Body of pancreas (tissue), 4 donors: ENCODE measurements around the gene CNGB1.

Source experiments
- CTCF ChIP-seq, 7 experiments: fragments of 450-650 bp in 4 of 7; fragments of 200-600 bp in 3 of 7; sonication (generic) in 3 of 7; IDR thresholded peaks; one replicate each; pipeline ENCODE4 v1.5.1; 2016 to 2019; ENCODE audit warnings: antibody characterized with exemption in 7 of 7
- POLR2A ChIP-seq, 3 donors: fragments of 450-650 bp; IDR thresholded peaks; one replicate each; pipeline ENCODE4 v1.6.1; 2016; ENCODE audit warnings: antibody characterized with exemption in 3 of 3, mild to moderate bottlenecking in 2 of 3

GRCh38 chr16:57855188-57855587 is 115.7 kb downstream of the CNGB1 start:
- no peak for TF ChIP-seq CTCF (IDR thresholded peaks at IDR 0.05)
- TF ChIP-seq POLR2A (IDR thresholded peaks at IDR 0.05) = no peak
